ENCODE results near the gene TRANK1. TPM values are rescaled to one million over a fixed set of nuclear protein-coding genes. Genes with fewer than 3 reads are reported as not detected.
"Not testable (repeated sequence)": the region's sequence is repeated elsewhere in the genome, so short reads cannot be mapped to it uniquely, and the experiment has no call there.

TRANK1 gene
- polyA plus RNA-seq, 1 experiment, result 22.4 TPM

DNA sequence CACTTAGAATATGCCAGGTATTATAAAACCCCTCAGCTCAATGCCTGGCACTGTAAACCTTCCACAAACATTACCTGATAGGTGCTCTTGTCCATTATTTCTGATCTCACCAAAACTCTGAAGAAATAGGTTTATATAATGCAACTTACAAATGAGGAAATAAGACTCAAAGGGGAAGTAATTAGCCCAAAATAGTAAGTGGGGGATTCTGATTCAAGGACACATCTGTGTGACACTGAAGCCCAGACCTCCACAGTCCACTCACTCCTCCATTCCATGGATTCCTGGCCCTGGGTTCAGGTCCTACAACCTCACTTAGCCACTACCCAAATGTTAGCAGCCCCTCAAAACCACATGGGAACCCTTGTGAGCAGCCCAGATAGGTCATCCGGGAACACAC lies 49.9 kb downstream of the TRANK1 start:
- no peak overlapping the region for H3K4me3 ChIP-seq (ENCODE audit: low read depth, low read length)
- no peak overlapping the region for H3K27ac ChIP-seq (ENCODE audit: low read depth, low read length)
- no peaks in the 10 kb centered on the region for H3K9me3 ChIP-seq (ENCODE audit: control insufficient read depth, insufficient read depth, low read length)
- POLR2A ChIA-PET, result no interaction called here
- TF ChIP-seq CTCF (IDR thresholded peaks at IDR 0.05; ENCODE audit: low read depth, low read length), result no peak
- no peak for DNase-seq (ENCODE audit: low read depth, low spot score)
- H3K27me3 ChIP-seq (ENCODE audit: control insufficient read depth, insufficient read depth, low read length), result no peaks in the 10 kb centered on the region
- CTCF ChIA-PET, result interaction anchor here (9.2 kb wide), 1 partner anchor 26 kb away, joined by 44 read pairs; no protein-coding TSS in a partner anchor

DNA sequence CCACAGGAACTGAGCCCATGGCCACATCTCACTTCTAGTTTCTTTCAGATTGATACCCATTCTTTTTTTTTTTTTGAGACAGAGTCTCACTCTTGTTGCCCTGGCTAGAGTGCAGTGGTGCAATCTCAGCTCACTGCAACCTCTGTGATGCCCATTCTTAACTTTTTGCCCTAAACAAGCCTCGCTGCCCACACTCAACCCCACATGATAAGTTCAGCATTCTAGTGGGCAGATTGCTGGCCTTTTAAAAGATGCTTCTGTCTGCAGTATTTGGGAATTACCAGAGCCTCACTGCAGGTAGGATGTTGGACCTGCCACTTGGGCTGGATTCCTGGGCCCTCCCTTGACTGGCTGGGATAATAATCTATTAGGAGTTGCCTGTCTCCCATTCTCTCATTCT lies 51.0 kb downstream of the TRANK1 start:
- no peak for DNase-seq (ENCODE audit: low read depth, low spot score)
- H3K27ac ChIP-seq (ENCODE audit: low read depth, low read length), result no peak overlapping the region
- H3K27me3 ChIP-seq (ENCODE audit: control insufficient read depth, insufficient read depth, low read length), result no peaks in the 10 kb centered on the region
- no peak for TF ChIP-seq CTCF (IDR thresholded peaks at IDR 0.05; ENCODE audit: low read depth, low read length)
- H3K4me3 ChIP-seq (ENCODE audit: low read depth, low read length), result no peak overlapping the region
- ChIA-PET CTCF (interaction anchor here (1.4 to 9.2 kb wide), 2 partner anchors 25 to 65 kb away, joined by 8 to 44 read pairs; no protein-coding TSS in a partner anchor), POLR2A (no interaction called here)
- no peaks in the 10 kb centered on the region for H3K9me3 ChIP-seq (ENCODE audit: control insufficient read depth, insufficient read depth, low read length)

GRCh38 chr3:36893137-36893557 lies 51.7 kb downstream of the TRANK1 start:
- ChIA-PET POLR2A (no interaction called here), CTCF (interaction anchor here (1.4 to 9.2 kb wide), 2 partner anchors 25 to 65 kb away, joined by 8 to 44 read pairs; no protein-coding TSS in a partner anchor)
- H3K27me3 ChIP-seq (ENCODE audit: control insufficient read depth, insufficient read depth, low read length), result no peaks in the 10 kb centered on the region
- H3K27ac ChIP-seq (ENCODE audit: low read depth, low read length), result no peak overlapping the region
- H3K9me3 ChIP-seq (ENCODE audit: control insufficient read depth, insufficient read depth, low read length), result no peaks in the 10 kb centered on the region
- H3K4me3 ChIP-seq (ENCODE audit: low read depth, low read length), result no peak overlapping the region
- DNase-seq (ENCODE audit: low read depth, low spot score), result no peak
- no peak for TF ChIP-seq CTCF (IDR thresholded peaks at IDR 0.05; ENCODE audit: low read depth, low read length)

DNA sequence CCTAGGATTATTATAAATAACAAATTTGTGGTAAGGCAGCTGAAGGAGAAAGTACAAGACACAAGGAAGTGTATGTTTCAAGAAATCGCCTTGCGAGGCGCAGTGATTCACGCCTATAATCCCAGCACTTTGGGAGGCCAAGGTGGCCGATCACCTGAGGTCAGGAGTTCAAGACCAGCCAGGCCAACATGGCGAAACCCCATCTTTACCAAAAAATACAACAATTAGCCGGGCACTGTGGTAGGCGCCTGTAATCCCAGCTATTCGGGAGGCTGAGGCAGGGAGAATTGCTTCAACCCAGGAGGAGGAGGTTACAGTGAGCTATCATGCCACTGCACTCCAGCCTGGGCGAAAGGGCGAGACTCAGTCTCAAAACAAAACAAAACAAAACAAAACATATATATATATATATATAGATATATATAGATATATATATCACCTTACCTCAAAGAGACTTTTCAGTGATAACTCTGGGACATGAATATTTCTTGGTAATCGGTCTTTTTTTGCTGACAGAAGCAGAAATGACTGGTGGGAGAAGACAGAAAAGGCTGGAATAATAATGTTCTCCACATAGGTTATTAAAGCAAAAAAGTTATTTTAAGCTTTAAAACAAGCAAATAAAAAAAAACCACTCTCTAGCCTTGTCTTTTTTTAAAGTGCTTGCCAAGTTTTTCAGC lies 52.3 kb downstream of the TRANK1 start:
- Histone ChIP-seq H3K27me3 (ENCODE audit: control insufficient read depth, insufficient read depth, low read length) (no peaks in the 10 kb centered on the region), H3K9me3 (ENCODE audit: control insufficient read depth, insufficient read depth, low read length) (no peaks in the 10 kb centered on the region), H3K4me3 (ENCODE audit: low read depth, low read length) (no peak overlapping the region), H3K27ac (ENCODE audit: low read depth, low read length) (no peak overlapping the region)
- POLR2A ChIA-PET, result no interaction called here
- no peak for TF ChIP-seq CTCF (IDR thresholded peaks at IDR 0.05; ENCODE audit: low read depth, low read length)
- DNase-seq (ENCODE audit: low read depth, low spot score), result no peak
- CTCF ChIA-PET, result interaction anchor here (2.2 to 9.2 kb wide), 2 partner anchors 24 to 66 kb away, joined by 7 to 44 read pairs; no protein-coding TSS in a partner anchor

- H3K27me3 ChIP-seq (ENCODE audit: control insufficient read depth, insufficient read depth, low read length), result no peaks in the 10 kb centered on the region
- ChIA-PET POLR2A (no interaction called here), CTCF (interaction anchor here (2.2 to 9.2 kb wide), 2 partner anchors 23 to 67 kb away, joined by 7 to 44 read pairs; no protein-coding TSS in a partner anchor)
- DNase-seq (ENCODE audit: low read depth, low spot score), result no peak
- H3K4me3 ChIP-seq (ENCODE audit: low read depth, low read length), result no peak overlapping the region
- TF ChIP-seq CTCF (IDR thresholded peaks at IDR 0.05; ENCODE audit: low read depth, low read length), result no peak
- H3K9me3 ChIP-seq (ENCODE audit: control insufficient read depth, insufficient read depth, low read length), result no peaks in the 10 kb centered on the region
- no peak overlapping the region for H3K27ac ChIP-seq (ENCODE audit: low read depth, low read length)
Measured at GRCh38 chr3:36891701-36892160, 53.1 kb downstream of the TRANK1 start.

GRCh38 chr3:36891097-36891496 lies 53.8 kb downstream of the TRANK1 start:
- CTCF ChIA-PET, result interaction anchor here (2.2 to 9.2 kb wide), 2 partner anchors 23 to 68 kb away, joined by 7 to 44 read pairs; no protein-coding TSS in a partner anchor
- H3K27ac ChIP-seq (ENCODE audit: low read depth, low read length); DNase-seq (ENCODE audit: low read depth, low spot score); H3K9me3 ChIP-seq (ENCODE audit: control insufficient read depth, insufficient read depth, low read length); H3K27me3 ChIP-seq (ENCODE audit: control insufficient read depth, insufficient read depth, low read length); POLR2A ChIA-PET; H3K4me3 ChIP-seq (ENCODE audit: low read depth, low read length): not testable (repeated sequence)

All from AG04450 (cell line).